Measurements from ENCODE around the gene GOLGA3. TPM values are rescaled to one million over a fixed set of nuclear protein-coding genes. Genes with fewer than 3 reads are reported as not detected.

Gene GOLGA3
- total and polyA plus RNA-seq, 7 donors = 7.5 to 40.8 (median 30.5) TPM

DNA sequence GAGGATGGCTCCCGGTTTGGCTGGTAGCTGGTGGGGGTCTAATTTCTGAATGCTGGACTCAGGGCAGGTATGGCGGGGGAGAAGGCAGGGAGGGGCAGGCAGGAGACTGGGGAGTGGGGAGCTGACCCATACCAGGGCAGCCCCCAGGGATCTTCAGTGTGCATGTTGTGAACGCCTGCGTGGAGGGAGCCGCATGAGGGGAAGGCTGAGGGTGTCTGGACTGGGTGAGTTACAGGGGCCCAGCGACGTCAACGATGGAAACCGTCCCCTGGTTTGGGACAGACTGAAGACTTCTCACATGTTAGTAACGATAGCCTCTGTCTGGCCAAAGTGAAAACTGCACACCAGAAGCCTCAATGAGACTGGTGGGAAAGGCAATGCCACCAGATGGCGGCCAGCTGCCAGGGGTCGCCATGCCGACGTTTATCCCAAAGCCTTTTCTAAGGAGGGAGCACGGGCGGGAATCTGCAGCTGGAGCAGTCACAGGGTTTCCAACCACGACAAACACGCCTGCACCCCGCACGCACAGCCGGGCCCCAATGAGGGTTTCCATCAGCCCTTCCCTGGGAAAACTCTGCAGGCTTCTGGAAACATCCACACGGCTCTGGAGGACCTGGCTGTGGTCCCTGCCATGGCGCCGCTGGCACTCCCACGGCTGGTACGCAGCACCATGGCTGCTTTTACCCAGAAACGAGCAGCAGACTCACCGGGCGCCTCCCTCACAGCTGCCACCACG, 104.0 kb downstream of the GOLGA3 start:
- Histone ChIP-seq H3K9me3 (no peaks in the 10 kb centered on the region), H3K36me3 (ENCODE audit: insufficient read depth in 1 of 2, low read depth in 1 of 2) (peaks cover 11 to 94% of the 10 kb centered on the region in 2 donors), H3K27ac (no peak overlapping the region), H3K27me3 (ENCODE audit: insufficient read depth in 3 of 3, low read length in 2 of 3) (no peaks in the 10 kb centered on the region), H3K4me1 (no peaks in the 10 kb centered on the region), H3K4me3 (no peak overlapping the region)
- TF ChIP-seq, protein P1, sequence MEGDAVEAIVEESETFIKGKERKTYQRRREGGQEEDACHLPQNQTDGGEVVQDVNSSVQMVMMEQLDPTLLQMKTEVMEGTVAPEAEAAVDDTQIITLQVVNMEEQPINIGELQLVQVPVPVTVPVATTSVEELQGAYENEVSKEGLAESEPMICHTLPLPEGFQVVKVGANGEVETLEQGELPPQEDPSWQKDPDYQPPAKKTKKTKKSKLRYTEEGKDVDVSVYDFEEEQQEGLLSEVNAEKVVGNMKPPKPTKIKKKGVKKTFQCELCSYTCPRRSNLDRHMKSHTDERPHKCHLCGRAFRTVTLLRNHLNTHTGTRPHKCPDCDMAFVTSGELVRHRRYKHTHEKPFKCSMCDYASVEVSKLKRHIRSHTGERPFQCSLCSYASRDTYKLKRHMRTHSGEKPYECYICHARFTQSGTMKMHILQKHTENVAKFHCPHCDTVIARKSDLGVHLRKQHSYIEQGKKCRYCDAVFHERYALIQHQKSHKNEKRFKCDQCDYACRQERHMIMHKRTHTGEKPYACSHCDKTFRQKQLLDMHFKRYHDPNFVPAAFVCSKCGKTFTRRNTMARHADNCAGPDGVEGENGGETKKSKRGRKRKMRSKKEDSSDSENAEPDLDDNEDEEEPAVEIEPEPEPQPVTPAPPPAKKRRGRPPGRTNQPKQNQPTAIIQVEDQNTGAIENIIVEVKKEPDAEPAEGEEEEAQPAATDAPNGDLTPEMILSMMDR (IDR thresholded peaks at IDR 0.05) = no peak
- ATAC-seq (no peak), DNase-seq (no peak)
- WGBS, 3 donors = 53 to 70% (median 63%) methylated on average over 30 of the region's 30 CpGs
- intact Hi-C loops (cut with DNase I) = no loop called here

DNA sequence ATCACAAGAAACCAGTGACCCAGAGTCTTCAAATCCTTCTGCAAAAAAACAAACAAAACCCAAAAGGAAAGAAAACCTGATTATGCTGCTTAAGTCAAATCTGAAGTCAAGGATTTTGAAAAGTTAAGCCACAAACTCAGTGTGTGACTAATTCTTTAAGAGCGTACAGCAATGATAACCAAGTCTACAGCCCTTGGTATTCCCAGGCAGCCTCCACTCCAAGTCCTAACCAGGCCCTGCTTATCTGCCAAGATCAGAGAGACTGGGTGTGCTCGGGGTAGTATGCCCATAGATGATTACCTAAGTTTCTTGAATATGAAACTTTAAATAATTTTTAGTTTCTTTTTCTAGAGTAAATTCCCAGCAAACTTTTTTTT, 104.9 kb downstream of the GOLGA3 start:
- intact Hi-C loops (cut with DNase I) = no loop called here
- no peaks in the 10 kb centered on the region for H3K27me3 ChIP-seq (ENCODE audit: insufficient read depth in 3 of 3, low read length in 2 of 3)
- no peak for DNase-seq
- TF ChIP-seq, protein P1 (IDR thresholded peaks at IDR 0.05) = no peak
- 86 to 96% (median 87%) methylated on average over 2 of the region's 2 CpGs for WGBS, 3 donors
- no peak for ATAC-seq
- H3K4me1 ChIP-seq = no peaks in the 10 kb centered on the region
- no peak overlapping the region for H3K4me3 ChIP-seq
- no peaks in the 10 kb centered on the region for H3K9me3 ChIP-seq
- peaks cover 11 to 98% of the 10 kb centered on the region in 2 donors for H3K36me3 ChIP-seq (ENCODE audit: insufficient read depth in 1 of 2, low read depth in 1 of 2)
- no peak overlapping the region for H3K27ac ChIP-seq

DNA sequence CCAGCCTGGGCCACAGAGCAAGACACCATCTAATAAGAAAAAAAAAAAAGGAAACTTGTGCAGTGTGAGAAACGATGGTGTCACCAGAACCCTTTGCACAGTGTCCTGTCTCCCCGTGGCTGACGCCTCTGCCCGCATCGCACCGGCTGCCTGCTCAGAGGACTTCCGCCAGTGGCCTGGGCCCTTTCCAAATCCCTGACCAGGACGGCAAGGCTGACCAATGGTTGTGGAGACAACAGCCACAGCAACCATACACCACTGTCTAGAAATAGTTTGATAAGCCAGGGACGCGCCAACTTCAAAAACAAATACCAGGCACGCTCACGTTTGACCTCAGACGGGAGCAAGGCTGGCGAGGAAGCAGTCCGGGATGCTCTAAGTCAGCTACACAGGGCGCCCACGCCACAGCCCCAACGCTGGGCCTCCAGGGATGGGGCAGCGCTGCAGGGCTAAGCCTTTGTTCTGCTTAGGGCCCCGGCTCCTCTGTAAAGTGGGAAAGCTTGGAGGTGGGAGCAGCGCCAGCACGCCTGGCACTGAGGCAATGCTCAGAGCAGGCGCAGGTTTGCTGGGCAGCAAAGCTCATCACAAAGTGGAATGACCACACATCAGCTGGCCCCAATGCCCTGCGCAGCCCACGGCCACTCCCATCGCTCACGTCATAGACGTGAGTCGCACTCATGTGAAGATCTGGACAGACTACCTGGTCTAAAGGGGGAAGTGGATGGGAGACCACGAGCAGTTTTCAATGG, 105.5 kb downstream of the GOLGA3 start:
- DNase-seq (peak in 1 of 2 donors; percentile 51), ATAC-seq (peak; percentile 24 to 41 (median 39))
- Histone ChIP-seq H3K4me3 (no peak overlapping the region), H3K27me3 (ENCODE audit: insufficient read depth in 3 of 3, low read length in 2 of 3) (no peaks in the 10 kb centered on the region), H3K36me3 (ENCODE audit: insufficient read depth in 1 of 2, low read depth in 1 of 2) (peaks cover 11 to 95% of the 10 kb centered on the region in 2 donors), H3K4me1 (no peaks in the 10 kb centered on the region), H3K9me3 (no peaks in the 10 kb centered on the region), H3K27ac (no peak overlapping the region)
- 76 to 84% (median 80%) methylated on average over 30 of the region's 30 CpGs for whole genome bisulfite sequencing, 3 donors
- intact Hi-C loops (cut with DNase I) = no loop called here
- TF ChIP-seq, protein P1 (IDR thresholded peaks at IDR 0.05) = no peak

DNA sequence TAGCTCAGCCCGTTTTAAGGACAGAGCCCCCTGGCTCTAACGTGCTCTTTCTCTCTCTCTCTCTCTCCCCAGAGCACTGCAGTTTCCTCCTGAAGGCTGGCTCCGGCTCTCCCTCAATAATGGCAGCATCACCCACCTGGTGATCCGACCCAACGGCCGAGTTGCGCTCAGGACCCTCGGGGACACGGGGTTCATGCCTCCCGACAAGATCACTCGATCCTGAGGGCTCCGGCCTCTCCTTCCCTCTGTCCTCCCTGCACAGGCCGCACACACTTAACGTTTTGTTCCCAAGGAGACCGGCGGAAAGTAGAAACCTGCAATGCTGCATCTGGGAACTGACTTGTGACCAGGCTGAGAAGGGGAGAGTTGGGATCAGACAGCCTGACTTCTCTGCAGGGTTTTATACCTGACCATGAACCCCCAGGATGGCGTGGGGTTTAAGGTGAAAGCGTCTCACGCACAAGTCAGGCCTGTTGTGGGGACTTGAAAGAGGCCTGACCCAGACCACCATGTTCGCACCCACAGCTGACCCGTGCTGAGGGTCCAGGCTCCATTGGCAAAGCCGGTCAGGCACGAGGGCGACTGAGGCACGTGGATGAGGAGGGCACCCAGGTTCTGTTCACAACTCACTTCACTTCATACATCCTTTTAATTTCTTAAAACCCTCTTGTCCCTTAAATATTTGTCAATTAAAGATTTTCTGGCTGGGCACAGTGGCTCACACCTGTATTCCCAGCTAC, 107.9 kb downstream of the GOLGA3 start:
- TF ChIP-seq, protein P1 (IDR thresholded peaks at IDR 0.05) = no peak
- DNase-seq (no peak), ATAC-seq (no peak)
- Histone ChIP-seq H3K27me3 (ENCODE audit: insufficient read depth in 3 of 3, low read length in 2 of 3) (no peaks in the 10 kb centered on the region), H3K27ac (no peak overlapping the region), H3K36me3 (ENCODE audit: insufficient read depth in 1 of 2, low read depth in 1 of 2) (peaks cover 11 to 93% of the 10 kb centered on the region in 2 donors), H3K4me1 (no peaks in the 10 kb centered on the region), H3K9me3 (no peaks in the 10 kb centered on the region), H3K4me3 (no peak overlapping the region)
- 91% methylated on average over 25 of the region's 25 CpGs for WGBS, 3 donors
- intact Hi-C loops (cut with DNase I) = no loop called here
